ENCODE results near the gene NKAIN4. TPM values are rescaled to one million over a fixed set of nuclear protein-coding genes. Genes with fewer than 3 reads are reported as not detected.

NKAIN4 gene
- total and polyA plus RNA-seq, 2 experiments from 2014 or later: 12.6 to 13.2 TPM

GRCh38 chr20:63230800-63231268 lies 23.4 kb downstream of the NKAIN4 start:
- Mint-ChIP-seq H3K27me3 (ENCODE audit: insufficient read depth, low read depth, poor library complexity) (peaks cover 29% of the 10 kb centered on the region), H3K9me3 (no peaks in the 10 kb centered on the region; the same call in 2 of the 3 replicates), H3K4me1 (peaks cover 56% of the 10 kb centered on the region), H3K4me3 (no peak overlapping the region), H3K27ac (no peak overlapping the region), H3K36me3 (ENCODE audit: low read depth) (no peaks in the 10 kb centered on the region)
- H3K36me3 ChIP-seq (ENCODE audit: insufficient read depth): no peaks in the 10 kb centered on the region
- no peaks in the 10 kb centered on the region for H4K20me1 ChIP-seq (replicated peaks; ENCODE audit: insufficient read depth)
- H3K9me2 ChIP-seq (ENCODE audit: insufficient read depth): no peaks in the 10 kb centered on the region
- no peak overlapping the region for H3K4me3 ChIP-seq
- DNase-seq (ENCODE audit: low spot score) (peak; percentile 94), ATAC-seq (peak; percentile 74)
- TF ChIP-seq EZH2 (IDR thresholded peaks at IDR 0.05; ENCODE audit: low read depth, unreplicated experiment) (no peak), CTCF (conservative IDR thresholded peaks at IDR 0.05; ENCODE audit: low read depth in 2 of 2) (peak; percentile 58 to 75)
- no peaks in the 10 kb centered on the region for H3K79me2 ChIP-seq (replicated peaks; ENCODE audit: insufficient read depth)
- peak overlapping the region; percentile 94 for H2AFZ ChIP-seq
- no peak overlapping the region for H3K27ac ChIP-seq (ENCODE audit: low read depth)
- H3F3A ChIP-seq (replicated peaks; ENCODE audit: low read depth): peaks cover 7% of the 10 kb centered on the region; the same call in 1 of the 2 replicates
- H3K27me3 ChIP-seq (ENCODE audit: insufficient read depth): 0 out of 2 replicates have a peak, but pooled peaks cover 3% of the 10 kb centered on the region
- peaks cover 36% of the 10 kb centered on the region for H3K4me1 ChIP-seq (ENCODE audit: insufficient read depth)
- H3K4me2 ChIP-seq: peak overlapping the region; percentile 62

GRCh38 chr20:63228806-63229205 lies 25.5 kb downstream of the NKAIN4 start:
- DNase-seq (ENCODE audit: low spot score) (peak; percentile 65), ATAC-seq (peak; percentile 4; the same call in 1 of the 3 replicates)
- Mint-ChIP-seq H3K27me3 (ENCODE audit: insufficient read depth, low read depth, poor library complexity) (peaks cover 38% of the 10 kb centered on the region), H3K4me1 (peaks cover 62% of the 10 kb centered on the region), H3K27ac (no peak overlapping the region), H3K36me3 (ENCODE audit: low read depth) (no peaks in the 10 kb centered on the region), H3K4me3 (peak overlapping the region; percentile 51), H3K9me3 (no peaks in the 10 kb centered on the region; the same call in 2 of the 3 replicates)
- no peaks in the 10 kb centered on the region for H3K79me2 ChIP-seq (replicated peaks; ENCODE audit: insufficient read depth)
- no peak for TF ChIP-seq CREB1 (CRISPR knock-in tag; IDR thresholded peaks at IDR 0.05; ENCODE audit: low read depth)
- no peak for TF ChIP-seq JUNB (IDR thresholded peaks at IDR 0.05; ENCODE audit: unreplicated experiment)
- peak; percentile 29 to 42; a peak in 3 of 4 replicates for TF ChIP-seq CTCF (conservative IDR thresholded peaks at IDR 0.05; ENCODE audit: low read depth in 2 of 2)
- no peak for TF ChIP-seq POLR2AphosphoS5 (IDR thresholded peaks at IDR 0.05; ENCODE audit: low read depth)
- no peak for TF ChIP-seq ZNF331 (CRISPR knock-in tag; IDR thresholded peaks at IDR 0.05; ENCODE audit: low read depth)
- TF ChIP-seq NANOG (IDR thresholded peaks at IDR 0.05; ENCODE audit: borderline replicate concordance): no peak
- peaks cover 7% of the 10 kb centered on the region for H3F3A ChIP-seq (replicated peaks; ENCODE audit: low read depth)
- H3K27me3 ChIP-seq (ENCODE audit: insufficient read depth): 0 out of 2 replicates have a peak, but pooled peaks cover 3% of the 10 kb centered on the region
- H3K4me2 ChIP-seq: peak overlapping the region; percentile 51; the same call in 1 of the 2 replicates
- no peaks in the 10 kb centered on the region for H3K36me3 ChIP-seq (ENCODE audit: insufficient read depth)
- H2AFZ ChIP-seq: peak overlapping the region; percentile 73
- H3K4me3 ChIP-seq: peak overlapping the region; percentile 14; the same call in 1 of the 2 replicates
- no peaks in the 10 kb centered on the region for H4K20me1 ChIP-seq (replicated peaks; ENCODE audit: insufficient read depth)
- no peaks in the 10 kb centered on the region for H3K9me2 ChIP-seq (ENCODE audit: insufficient read depth)
- no peak overlapping the region for H3K27ac ChIP-seq (ENCODE audit: low read depth)
- H3K4me1 ChIP-seq (ENCODE audit: insufficient read depth): peaks cover 36% of the 10 kb centered on the region
